Right lobe of liver (tissue), 4 donors: ENCODE results near the gene BTBD1.

Source experiments
- POLR2A ChIP-seq: fragments of 450-650 bp; IDR thresholded peaks from one replicate; pipeline ENCODE4 v1.6.1; 2017; ENCODE audit warnings: antibody characterized with exemption, mild to moderate bottlenecking
- TF ChIP-seq, protein P1 (sequence below), 4 donors: fragments of 200-600 bp in 3 of 4; fragments of 450-650 bp in 1 of 4; IDR thresholded peaks; one replicate each; pipeline versions ENCODE4 v1.5.1 to v1.8.0; 2016 to 2022; ENCODE audit warnings: antibody characterized with exemption in 4 of 4, mild to moderate bottlenecking in 2 of 4
- donor health status: DM: no; HTN: no; CAD: no.
- donor health status: DM: no; HTN: no; CAD: no.
- donor health status: DM: no; HTN: yes; CAD: no.

- TF ChIP-seq, protein P1, sequence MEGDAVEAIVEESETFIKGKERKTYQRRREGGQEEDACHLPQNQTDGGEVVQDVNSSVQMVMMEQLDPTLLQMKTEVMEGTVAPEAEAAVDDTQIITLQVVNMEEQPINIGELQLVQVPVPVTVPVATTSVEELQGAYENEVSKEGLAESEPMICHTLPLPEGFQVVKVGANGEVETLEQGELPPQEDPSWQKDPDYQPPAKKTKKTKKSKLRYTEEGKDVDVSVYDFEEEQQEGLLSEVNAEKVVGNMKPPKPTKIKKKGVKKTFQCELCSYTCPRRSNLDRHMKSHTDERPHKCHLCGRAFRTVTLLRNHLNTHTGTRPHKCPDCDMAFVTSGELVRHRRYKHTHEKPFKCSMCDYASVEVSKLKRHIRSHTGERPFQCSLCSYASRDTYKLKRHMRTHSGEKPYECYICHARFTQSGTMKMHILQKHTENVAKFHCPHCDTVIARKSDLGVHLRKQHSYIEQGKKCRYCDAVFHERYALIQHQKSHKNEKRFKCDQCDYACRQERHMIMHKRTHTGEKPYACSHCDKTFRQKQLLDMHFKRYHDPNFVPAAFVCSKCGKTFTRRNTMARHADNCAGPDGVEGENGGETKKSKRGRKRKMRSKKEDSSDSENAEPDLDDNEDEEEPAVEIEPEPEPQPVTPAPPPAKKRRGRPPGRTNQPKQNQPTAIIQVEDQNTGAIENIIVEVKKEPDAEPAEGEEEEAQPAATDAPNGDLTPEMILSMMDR (IDR thresholded peaks at IDR 0.05), result no peak
- TF ChIP-seq POLR2A, result no peak
Observed at GRCh38 chr15:83057696-83058376, 9.2 kb downstream of the BTBD1 start.
